Stimulated activated CD8-positive, alpha-beta memory T cell treated with anti-CD3 and anti-CD28 coated beads, Interleukin-12 subunit alpha, Interleukin-12 subunit beta, amount 100 ng/mL, for 4 hours (primary cell): ENCODE data around the gene EDN2.

Experiments used
- DNase-seq: peaks from one replicate; pipeline ENCODE4 v3.0.0-alpha.2; 2020; ENCODE audit warnings: low read depth

Gene EDN2

DNA sequence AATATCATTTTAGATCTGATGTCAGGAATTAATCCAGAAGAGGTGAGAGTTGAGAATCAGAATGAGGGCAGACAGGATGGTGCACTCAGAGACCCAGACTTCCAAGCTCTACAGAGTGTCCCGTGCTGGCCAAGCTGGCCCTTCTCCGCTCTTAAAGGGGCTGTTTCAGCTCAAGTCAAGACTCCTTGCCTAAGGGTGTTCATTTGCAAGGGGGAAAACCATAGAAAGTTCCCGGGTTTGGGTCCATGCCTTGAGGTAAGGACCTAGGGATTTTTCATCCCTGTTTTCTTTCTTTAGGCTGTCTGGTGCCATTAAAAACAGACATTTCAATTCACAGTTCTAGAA, 47.5 kb downstream of the EDN2 start:
- DNase-seq: no peak

DNA sequence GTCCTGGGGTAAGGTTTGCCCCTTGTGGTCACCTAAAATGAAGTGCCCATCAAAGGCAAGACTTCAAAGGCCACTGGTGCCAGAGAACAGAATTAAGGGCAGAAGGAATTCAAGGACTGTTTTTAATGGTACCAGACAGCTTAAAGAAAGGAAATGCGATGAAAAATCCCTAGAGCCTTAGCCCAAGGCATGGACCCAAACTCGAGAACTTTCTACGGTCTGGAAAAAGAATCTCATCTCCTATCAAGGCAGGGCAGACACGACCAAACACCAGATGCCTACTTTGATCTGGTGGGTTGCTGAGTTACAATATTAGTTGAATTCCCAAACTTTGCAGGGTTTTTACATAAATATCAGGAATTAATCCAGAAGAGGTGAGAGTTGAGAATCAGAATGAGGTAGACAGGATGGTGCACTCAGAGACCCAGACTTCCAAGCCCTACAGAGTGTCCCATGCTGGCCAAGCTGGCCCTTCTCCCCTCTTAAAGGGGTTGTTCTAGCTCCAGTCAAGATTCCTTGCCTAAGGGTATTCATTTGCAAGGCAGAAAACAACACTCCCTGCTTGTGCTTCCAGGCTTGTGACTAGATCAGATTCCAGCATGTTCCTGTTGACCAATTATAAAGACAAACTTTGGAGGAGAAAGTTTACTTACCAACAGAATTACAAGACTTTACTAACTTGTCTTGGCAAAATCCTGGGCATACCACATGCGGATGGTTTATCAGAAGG, 48.0 kb downstream of the EDN2 start:
- no peak for DNase-seq

DNA sequence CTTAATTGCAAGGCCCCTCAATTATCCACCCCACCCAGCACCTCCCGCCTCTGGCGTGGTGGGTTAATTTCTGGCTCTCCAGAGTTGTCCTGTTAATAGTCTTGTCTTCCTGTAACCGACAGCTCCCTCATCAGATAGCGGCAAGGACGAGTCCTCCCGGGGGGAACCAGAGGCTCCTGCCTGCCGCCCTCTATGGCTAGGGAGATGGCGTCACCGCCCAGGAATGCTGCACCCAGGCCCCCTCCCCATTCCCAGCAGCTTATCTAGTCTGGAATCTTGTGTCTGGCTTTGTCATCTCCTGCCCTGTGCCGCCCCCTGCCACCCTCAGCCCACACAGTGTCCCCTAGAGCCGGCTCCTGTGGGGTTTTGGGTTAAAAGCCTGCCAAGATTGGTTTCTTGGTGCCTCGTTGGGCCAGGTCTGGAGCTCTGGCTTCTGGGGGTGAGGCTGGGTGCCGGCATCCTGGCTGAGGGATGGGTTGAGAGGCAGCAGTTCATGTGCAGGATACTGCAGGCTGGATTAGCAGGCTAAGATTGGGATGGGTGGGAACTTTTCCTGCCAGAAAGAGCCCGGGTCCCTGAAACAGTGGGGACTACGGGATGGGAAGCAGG, 48.8 kb downstream of the EDN2 start:
- no peak for DNase-seq

DNA sequence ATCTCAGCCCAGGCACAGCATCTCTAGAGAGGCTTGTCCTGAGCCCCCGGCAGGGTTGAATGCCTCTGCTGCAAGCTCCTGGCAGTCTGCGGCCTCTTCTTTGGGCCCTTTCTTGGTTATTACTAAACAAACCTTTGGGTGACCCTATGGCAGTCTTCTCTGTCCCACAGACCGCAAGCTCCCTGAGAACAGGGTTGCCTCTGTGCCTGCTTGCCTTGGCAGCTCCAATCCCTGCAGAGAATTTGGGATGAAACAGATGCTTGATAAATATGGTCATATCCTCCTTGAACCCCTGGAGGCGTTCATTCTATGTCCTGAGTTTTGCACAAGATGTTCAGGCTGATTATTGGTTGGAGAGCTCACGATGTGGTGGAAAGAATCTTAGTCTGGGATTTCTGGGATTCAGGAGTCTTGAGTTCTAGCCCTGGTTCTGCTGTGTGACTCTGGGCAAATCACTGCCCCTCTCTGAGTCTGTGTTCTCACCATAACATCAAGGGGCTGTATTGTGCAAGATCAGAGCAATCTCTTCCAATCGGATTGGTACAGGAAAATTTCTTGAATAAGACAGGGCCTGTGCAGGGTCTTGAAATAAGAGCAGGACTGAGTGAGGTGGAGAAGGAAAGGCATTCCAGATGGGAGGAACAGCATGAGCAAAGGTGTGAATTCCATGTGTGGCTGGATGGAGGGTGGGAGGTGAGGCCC, 49.6 kb downstream of the EDN2 start:
- no peak for DNase-seq

DNA sequence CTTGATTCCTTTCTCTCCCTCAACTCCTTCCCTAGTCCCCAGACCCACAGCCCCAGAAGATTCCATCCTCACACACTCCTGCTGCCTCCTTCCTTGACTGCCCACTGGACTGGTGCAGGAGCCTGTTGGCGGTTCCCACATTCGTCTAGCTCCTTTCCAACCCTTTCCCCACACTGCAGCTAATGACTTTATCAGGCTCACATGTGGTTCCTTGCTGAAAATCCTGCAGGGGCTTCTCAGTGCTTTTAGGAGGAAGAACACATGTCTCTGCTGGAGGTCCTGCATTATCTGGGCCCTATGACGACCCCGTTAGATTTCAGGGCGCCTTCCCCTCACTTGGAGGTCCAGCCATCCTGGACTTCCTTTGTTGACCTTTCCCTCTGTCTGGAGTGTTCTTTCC, 50.2 kb downstream of the EDN2 start:
- DNase-seq: no peak

DNA sequence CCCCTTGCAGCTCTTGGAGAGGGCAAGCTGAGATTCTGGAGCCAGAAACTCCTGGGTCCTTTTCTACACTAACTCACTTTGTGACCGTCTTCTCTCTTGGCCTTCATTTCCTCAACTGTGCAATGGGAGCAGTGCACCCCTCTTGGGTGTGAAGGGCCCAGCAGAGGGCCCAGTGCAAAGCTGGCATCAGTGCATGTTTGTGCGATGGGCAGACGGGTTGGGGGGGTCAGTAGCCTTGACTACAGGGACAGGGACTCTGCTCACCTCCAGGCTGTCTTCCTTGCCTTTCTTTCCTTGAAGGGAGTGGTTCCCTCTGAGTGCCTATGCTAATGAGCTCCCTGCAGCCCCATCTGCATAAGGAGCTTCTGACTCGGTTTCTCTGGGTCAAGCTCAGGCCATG, 51.0 kb downstream of the EDN2 start:
- DNase-seq: no peak

DNA sequence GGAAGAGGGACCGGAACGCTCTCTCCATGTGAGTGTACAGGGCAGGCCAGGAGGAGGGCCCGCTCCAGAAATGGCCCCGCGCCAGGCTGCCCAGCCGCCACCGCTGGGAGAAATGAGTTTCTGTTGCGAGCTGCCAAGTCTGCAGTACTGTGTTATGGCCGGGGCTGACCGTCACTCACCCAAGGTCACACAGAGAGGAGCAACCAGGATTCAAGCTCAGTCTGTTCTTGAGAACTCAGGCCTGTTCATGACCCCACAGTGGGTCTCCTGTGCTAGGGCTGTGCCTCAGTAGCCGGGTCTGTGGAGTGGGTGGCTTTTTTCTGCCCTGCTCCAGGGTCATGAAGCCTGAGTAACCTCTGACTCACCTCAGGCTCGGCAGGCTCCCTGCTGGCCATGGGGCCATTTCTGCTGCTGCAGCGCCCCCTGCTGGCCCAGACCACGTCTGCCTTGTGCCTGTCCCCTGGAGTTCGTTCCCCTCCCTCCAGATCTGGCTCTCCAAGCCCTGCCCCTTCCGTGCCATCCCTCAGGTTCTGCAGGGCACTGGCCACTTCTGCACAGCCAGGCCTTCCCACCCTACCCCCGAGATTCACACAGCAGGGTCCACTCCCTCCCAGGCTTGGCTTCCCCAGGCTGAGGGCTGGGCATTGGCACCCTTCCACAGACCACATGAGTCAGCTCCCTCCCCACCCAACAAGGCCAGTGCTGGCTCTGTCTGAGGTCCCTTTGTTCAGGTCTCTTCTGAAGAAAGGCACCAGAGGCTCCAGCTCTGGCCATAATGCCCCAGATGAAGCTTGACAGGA, 51.8 kb downstream of the EDN2 start:
- peak; percentile 43 for DNase-seq

DNA sequence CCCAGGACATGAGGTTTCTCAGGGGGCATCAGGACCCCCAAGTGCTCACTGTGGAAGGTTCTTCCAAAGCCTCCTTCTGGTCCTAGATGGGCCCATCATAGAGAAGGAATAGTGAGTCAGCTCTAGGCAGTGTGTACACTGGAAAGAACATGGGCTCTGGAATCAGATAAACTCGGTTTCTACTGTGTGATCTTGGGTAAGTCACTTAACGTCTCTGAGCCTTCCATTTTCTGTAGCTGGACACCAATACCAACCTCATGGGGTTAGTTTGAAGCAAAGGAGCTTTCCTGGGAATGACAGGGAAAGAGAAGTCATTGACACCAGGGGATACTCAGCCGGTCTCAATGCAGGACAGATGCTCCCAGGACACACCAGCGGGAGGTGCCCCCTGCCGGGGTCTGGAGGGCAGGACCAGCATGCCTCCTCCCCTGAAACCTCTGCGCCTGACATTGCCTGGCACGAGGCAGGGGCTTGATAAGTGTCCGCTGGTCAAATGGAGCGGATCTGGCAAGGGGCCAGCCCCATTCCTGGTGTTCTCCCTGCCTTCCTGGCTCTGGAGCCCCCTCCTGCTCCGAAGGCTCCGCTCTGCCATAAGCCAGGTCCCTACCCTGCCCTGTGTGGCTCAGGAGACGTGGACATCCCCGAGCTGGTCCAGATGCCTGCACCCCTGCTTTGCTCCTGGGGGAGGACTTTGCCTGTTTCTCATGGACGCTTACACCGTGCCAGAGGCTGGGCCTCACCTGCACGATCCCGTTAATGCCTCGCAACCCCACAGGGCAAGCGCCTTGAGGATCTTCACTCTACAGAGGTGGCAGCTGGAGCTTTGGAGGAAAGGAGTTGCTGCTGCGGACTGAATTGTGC, 52.8 kb downstream of the EDN2 start:
- no peak for DNase-seq

DNA sequence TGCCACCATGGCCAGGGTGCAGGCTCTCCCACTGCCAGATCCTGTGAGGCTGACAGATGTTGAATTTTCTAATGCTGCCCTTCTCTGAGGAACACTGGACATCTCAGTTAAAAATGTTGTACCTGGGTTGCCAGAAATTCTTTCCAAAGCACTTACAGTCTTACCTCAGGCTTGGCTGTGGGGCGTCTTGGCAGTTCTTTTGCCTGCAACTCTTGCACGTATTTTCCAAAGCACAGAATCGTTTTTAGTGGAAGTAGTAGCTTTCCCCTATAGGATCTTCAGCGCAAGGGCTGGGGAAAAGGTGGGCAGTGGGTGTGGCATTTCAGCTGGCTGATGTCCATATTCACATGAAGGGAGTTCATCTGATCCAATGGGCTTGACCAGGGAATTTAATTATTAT, 53.9 kb downstream of the EDN2 start:
- DNase-seq: no peak

DNA sequence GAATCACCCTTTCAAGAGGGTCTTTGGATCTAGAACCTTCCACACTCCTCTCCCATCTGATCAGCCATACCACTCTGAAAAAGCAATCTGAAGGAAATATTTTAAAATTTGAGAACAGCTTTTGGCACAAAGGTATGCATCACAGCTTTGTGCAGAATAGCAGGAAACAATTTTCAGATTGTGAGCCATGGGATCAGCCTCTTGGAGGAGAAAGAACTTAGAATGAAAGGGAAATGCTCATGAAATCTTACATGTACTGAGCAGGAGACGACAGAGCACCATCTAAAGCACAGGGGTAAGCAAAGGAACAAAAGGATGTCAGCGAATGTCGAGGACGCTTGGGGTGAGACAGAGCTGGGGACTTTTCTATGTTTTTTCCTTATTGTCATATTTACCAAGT, 54.4 kb downstream of the EDN2 start:
- DNase-seq: no peak

DNA sequence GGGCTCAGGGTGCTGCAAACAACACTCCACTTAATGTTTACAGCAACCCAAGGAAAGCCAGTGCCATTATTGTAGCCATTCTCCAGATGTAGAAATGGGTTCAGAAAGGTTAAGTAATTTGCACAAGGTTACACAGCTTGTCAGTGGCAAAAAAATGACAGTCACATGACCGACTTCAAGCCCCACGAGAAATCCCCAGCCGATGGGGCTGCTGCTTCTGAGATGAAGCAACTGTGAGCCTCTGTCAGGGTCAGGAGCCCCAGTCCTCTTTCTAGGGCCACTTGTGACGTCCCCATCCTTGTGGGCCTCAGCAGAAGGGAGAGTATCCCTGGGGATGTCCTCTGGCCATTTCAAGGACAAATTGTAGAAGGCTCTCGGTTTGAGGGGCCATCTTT, 54.8 kb downstream of the EDN2 start:
- DNase-seq: no peak
